ENCODE measurements around the gene MYO1C.

Gene MYO1C

GRCh38 chr17:1484676-1485422 lies 7.6 kb downstream of the MYO1C start:
- no peak for DNase-seq

- no peak for DNase-seq
Measured at GRCh38 chr17:1484060-1484535, 8.4 kb downstream of the MYO1C start.

GRCh38 chr17:1482680-1483079 lies 9.8 kb downstream of the MYO1C start:
- DNase-seq, result no peak

GRCh38 chr17:1481736-1482135 lies 10.8 kb downstream of the MYO1C start:
- no peak for DNase-seq

- DNase-seq, result no peak
Measured at GRCh38 chr17:1480747-1481465, 11.6 kb downstream of the MYO1C start.

DNA sequence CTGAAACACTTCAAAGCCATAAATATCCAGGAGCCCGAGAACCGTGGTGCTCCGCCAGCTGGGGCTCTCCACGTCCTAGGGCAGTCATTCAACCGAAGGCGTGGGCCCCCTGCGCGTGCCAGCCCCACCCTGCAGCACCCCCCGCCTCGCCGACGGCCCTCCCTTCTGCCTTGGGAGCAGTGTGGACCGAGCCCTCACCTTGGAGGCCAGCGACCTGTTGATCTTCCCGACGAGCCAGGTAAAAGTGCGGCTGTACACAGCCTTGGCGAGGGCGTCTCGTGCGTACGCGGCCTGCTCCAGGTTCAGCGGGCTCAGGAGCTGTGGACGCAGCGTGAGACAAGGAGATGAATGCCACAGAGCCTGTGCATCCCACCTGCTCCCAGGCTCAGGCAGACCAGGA lies 14.1 kb downstream of the MYO1C start:
- DNase-seq, result no peak

GRCh38 chr17:1475321-1475854 lies 17.1 kb downstream of the MYO1C start:
- no peak for DNase-seq

DNA sequence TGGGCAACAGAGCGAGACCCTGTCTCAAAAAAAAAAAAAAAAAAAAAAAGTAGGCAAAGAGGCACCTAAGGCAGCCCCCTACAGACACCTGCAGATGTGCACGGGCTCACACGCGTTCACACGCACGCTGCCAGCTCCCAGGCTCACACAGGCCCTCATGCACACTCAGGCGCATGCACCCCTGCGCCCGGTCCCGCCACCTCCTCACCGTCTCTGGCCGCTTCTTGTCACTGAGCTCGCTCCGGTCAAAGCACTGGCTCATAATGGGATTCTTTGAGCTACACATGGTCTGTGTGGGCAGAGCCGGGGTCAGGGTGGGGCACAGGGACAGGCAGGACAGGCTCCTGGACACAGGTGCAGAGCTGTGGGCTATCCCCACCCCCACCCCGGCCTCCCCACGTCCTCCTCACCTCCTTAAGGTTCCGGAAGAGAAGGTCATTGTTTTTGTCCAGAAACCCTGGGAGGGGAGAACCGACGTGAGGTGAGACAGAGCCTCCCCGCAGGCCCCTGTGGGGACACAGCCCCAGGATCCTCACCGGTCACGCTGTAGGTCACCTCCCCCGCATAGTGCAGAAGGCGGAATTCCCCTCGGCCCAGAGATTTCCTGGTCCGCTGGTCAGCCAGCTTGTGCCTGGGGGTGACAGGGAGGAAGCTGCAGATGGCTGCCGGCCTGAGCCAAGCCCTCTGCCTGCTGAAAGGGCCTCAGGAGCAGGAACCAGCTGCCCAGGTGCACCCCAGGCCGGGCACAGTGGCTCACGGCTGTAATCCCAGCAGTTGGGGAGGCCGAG lies 17.9 kb downstream of the MYO1C start:
- DNase-seq, result no peak

- no peak for DNase-seq
Measured at GRCh38 chr17:1473841-1474240, 18.6 kb downstream of the MYO1C start.

DNA sequence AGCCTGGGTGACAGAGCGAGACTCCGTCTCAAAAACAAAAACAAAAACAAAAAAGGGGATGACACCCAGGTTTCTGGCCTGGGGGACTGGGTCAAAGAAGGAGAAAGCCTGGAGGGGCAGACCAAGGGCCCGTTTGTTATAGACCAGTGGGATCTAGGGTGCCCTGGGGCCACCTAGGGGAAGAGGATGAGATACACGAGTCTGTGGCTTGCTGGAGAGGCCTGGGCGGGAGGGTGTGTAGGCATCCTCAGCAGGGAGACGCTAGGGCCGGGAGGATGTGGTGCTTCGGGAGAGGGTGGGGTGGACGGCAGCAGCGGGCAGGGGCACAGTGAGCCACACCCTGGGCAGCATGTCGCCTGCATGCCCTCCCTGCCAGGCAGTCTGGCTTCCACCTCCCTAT lies 19.3 kb downstream of the MYO1C start:
- no peak for DNase-seq

GRCh38 chr17:1471911-1472821 lies 20.3 kb downstream of the MYO1C start:
- no peak for DNase-seq

- no peak for DNase-seq
Measured at GRCh38 chr17:1471490-1471889, 21.0 kb downstream of the MYO1C start.

DNA sequence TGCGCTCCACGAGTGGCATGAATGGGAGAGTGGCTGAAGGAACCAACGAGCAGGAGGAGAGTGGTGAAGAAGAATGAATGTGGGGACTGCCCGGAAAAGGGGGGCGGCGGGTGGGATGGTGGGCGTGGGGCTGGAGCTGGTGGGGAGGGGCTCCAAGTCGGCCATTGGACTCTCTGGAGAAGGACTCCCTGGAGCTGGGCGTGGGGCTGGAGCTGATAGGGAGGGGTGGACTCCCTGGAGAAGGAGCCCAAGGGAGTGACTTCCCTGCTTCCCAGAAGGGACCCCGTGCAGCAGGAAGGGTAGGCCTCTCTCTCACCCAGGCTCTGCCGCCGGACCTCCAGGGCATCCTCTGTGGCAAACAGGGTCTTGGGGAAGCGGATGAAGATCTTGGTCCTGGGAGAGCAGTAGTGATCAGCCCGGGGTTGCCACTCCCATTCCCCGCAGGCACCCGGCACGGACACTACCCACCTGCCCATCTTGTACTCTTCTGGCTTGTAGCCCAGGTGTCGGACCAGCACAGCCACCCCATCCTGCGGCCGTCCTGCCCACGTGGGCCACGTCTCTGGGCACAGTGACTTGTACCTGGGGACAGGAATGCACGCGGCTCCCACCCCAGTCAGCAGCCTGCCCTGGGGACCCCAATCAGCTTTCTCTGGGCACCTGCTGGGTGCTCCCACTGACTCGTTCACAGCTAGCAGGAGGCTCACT lies 21.6 kb downstream of the MYO1C start:
- no peak for DNase-seq

GRCh38 chr17:1470071-1470754 lies 22.3 kb downstream of the MYO1C start:
- DNase-seq, result no peak

GRCh38 chr17:1469231-1469852 lies 23.1 kb downstream of the MYO1C start:
- DNase-seq, result no peak

- no peak for DNase-seq
Measured at GRCh38 chr17:1467898-1468492, 24.5 kb downstream of the MYO1C start.

- DNase-seq, result no peak
Measured at GRCh38 chr17:1467258-1467657, 25.2 kb downstream of the MYO1C start.

DNA sequence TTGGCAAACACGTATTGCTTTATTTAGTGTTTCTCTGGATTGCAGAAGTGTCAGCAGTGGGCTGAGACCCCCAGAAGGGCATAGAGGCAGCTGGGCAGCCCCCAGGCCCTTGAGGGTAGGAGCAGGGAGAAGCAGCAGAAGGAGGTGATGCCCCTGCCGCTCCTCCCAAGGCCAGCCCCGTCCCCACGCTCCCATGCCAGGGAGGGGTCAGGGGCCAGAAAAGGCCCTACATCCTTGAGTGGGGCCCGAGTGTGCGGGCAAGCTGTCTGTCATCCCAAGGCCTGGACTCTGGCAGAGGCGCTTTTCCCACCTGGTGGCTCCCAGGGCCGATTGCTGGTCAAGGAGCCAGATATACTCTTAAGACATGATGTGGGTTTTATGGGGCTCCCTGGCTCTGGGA lies 28.3 kb downstream of the MYO1C start:
- no peak for DNase-seq

DNA sequence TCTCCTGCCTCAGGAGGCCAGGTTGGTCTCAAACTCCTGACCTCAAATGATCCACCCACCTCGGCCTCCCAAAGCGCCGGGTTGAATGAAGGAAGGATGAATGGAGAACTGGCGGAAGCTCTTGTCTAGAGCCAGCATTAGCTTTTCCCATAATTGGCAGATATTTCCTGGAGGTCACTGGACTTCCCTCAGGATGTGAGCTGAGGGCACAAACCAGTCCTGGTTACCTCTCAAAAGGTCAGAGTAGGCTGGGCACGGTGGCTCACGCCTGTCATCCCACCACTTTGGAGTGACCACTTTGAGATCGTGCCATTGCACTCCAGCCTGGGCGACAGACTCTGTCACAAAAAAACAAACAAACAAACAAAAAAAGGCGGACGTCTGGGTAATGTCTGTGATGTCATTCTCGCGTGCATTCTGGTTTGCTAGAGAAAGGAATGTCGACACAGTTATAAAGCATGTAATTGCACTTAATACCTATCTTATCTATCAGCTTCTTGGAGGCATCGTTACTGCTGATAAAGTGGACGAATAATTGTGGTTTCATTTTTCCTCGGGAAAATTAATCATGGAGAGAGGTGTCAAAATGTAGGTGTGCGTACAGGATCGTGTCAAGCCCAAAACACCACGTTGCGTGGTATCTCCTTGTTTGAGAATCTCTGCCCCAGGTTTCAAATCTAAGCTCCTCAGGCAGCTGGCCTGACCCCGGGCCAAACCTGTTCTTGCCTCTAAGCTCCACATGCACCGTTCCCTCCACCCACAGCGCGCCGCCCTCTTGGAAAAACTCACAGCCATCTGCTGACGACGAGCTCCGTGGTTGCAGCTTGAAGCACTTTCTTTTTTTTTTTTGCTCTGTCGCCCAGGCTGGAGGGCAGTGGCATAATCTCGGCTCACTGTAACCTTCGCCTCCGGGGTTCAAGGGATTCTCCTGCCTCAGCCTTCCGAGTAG lies 30.0 kb downstream of the MYO1C start:
- peak; percentile 61 for DNase-seq

All from DMS 273 treated with DMSO at 0.1 percent for 48 hours (cell line).